ENCODE data around the gene LGALS7B. TPM values are rescaled to one million over a fixed set of nuclear protein-coding genes. Genes with fewer than 3 reads are reported as not detected.
A peak's percentile ranks its signal among the peaks of the same experiment; 100 is the strongest.

LGALS7B gene
- total RNA-seq, 1 donor from 2014 or later = not detected

- no peak for TF ChIP-seq CTCF (IDR thresholded peaks at IDR 0.05; ENCODE audit: partially characterized antibody, unreplicated experiment)
- no peak overlapping the region for H3K4me3 Mint-ChIP-seq (ENCODE audit: unreplicated experiment)
- H3K4me1 Mint-ChIP-seq (ENCODE audit: low read depth, unreplicated experiment) = no peaks in the 10 kb centered on the region
- H3K27ac Mint-ChIP-seq (ENCODE audit: unreplicated experiment) = no peak overlapping the region
- H3K9me3 Mint-ChIP-seq (ENCODE audit: unreplicated experiment) = peaks cover 7% of the 10 kb centered on the region
- peaks cover 8% of the 10 kb centered on the region for H3K27me3 Mint-ChIP-seq (ENCODE audit: unreplicated experiment)
- peaks cover 5% of the 10 kb centered on the region for H3K36me3 Mint-ChIP-seq (ENCODE audit: unreplicated experiment)
- DNase-seq = peak; percentile 12
Measured at GRCh38 chr19:38741670-38742069, 47.3 kb upstream of the LGALS7B start.

DNA sequence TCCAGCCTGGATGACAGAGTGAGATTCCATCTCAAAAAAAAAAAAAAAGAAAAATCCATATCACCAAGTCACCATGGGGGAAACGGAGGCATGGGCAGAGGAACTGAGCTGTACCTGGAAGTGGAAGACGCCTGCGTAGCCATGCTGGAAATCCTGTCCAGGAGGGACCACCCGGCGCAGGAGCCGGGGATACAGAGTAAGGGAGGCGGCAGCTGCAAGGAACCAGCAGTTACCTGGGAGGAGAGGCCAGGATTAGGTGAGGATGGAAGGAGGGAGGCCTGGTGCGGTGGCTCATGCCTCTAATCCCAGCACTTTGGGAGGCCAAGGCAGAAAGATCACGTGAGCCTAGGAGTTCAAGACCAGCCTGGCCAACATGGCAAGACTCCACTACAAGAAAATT is 46.7 kb upstream of the LGALS7B start:
- peaks cover 8% of the 10 kb centered on the region for H3K27me3 Mint-ChIP-seq (ENCODE audit: unreplicated experiment)
- H3K36me3 Mint-ChIP-seq (ENCODE audit: unreplicated experiment) = peaks cover 5% of the 10 kb centered on the region
- no peak for TF ChIP-seq CTCF (IDR thresholded peaks at IDR 0.05; ENCODE audit: partially characterized antibody, unreplicated experiment)
- peaks cover 7% of the 10 kb centered on the region for H3K9me3 Mint-ChIP-seq (ENCODE audit: unreplicated experiment)
- H3K4me1 Mint-ChIP-seq (ENCODE audit: low read depth, unreplicated experiment) = no peaks in the 10 kb centered on the region
- H3K4me3 Mint-ChIP-seq (ENCODE audit: unreplicated experiment) = no peak overlapping the region
- no peak overlapping the region for H3K27ac Mint-ChIP-seq (ENCODE audit: unreplicated experiment)
- DNase-seq = no peak

DNA sequence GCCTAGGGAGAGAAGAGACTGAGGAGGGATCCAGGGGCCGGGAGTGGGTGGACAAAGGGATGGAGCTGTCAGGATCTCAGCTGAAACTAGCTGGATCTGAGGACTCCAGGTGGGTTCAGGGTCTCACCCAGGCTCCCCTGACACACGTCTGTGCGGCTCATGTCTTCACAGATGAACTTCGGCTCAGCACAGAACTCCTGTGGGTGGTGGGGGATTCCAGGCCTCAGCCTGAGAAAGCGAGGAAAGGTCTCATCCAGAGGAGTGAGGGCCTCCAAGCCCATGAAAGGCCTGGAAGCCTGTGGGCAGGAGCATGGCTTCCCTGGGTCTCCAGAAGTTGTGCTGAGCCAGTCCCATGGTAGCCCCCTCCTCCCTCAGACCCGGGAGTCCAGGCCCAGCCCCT is 46.1 kb upstream of the LGALS7B start:
- H3K36me3 Mint-ChIP-seq (ENCODE audit: unreplicated experiment) = peaks cover 5% of the 10 kb centered on the region
- H3K4me3 Mint-ChIP-seq (ENCODE audit: unreplicated experiment) = no peak overlapping the region
- H3K27ac Mint-ChIP-seq (ENCODE audit: unreplicated experiment) = no peak overlapping the region
- no peaks in the 10 kb centered on the region for H3K4me1 Mint-ChIP-seq (ENCODE audit: low read depth, unreplicated experiment)
- H3K27me3 Mint-ChIP-seq (ENCODE audit: unreplicated experiment) = peaks cover 5% of the 10 kb centered on the region
- no peak for TF ChIP-seq CTCF (IDR thresholded peaks at IDR 0.05; ENCODE audit: partially characterized antibody, unreplicated experiment)
- peaks cover 5% of the 10 kb centered on the region for H3K9me3 Mint-ChIP-seq (ENCODE audit: unreplicated experiment)
- no peak for DNase-seq

DNA sequence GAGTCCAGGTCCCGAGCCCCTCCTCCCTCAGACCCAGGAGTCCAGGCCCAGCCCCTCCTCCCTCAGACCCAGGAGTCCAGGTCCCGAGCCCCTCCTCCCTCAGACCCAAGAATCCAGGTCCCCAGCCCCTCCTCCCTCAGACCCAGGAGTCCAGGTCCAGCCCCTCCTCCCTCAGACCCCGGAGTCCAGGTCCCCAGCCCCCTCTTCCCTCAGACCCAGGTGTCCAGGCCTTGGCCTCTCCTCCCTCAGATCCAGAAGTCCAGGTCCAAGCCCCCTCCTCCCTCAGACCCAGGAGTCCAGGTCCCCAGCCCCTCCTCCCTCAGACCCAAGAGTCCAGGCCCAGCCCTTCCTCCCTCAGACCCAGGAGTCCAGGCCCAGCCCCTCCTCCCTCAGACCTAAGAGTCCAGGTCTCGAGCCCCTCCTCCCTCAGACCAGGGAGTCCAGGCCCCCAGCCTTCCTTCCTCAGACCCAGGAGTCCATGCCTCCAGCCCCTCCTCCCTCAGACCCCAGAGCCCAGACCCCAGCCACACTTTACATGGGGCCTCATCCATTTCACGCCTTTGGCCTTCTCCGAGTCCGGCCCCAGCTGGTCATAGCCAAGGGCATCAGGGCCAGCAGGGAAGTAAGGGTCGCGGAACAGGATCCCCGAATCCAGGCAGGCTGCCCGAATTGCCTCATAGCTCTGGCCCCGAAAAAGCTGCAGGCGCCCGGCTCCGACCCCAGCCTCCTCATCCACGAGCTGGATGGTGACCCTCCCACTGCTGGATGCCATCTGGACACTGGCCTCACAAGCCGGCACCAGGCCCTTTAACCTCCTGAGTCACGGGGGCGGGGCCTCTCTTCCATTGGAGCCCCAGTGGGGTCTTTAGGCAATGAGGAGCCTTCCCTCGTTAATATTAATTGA is 45.4 kb upstream of the LGALS7B start:
- peaks cover 3% of the 10 kb centered on the region for H3K27me3 Mint-ChIP-seq (ENCODE audit: unreplicated experiment)
- H3K36me3 Mint-ChIP-seq (ENCODE audit: unreplicated experiment) = peaks cover 3% of the 10 kb centered on the region
- H3K4me1 Mint-ChIP-seq (ENCODE audit: low read depth, unreplicated experiment) = no peaks in the 10 kb centered on the region
- H3K4me3 Mint-ChIP-seq (ENCODE audit: unreplicated experiment) = no peak overlapping the region
- DNase-seq = no peak
- no peak for TF ChIP-seq CTCF (IDR thresholded peaks at IDR 0.05; ENCODE audit: partially characterized antibody, unreplicated experiment)
- H3K9me3 Mint-ChIP-seq (ENCODE audit: unreplicated experiment) = peaks cover 4% of the 10 kb centered on the region
- no peak overlapping the region for H3K27ac Mint-ChIP-seq (ENCODE audit: unreplicated experiment)

- no peak within 1 kb of the TSS for H3K27ac Mint-ChIP-seq (ENCODE audit: unreplicated experiment)
- no peak for DNase-seq
Measured at GRCh38 chr19:38744298-38744681, 44.7 kb upstream of the LGALS7B start, which contains the start of gene CAPN12. CAPN12 (minus strand) TSS chr19:38744474; CDS start chr19:38744165, 309 bp downstream.

More at GRCh38 chr19:38744298-38744681, 44.7 kb upstream of the LGALS7B start, which contains the start of gene CAPN12:
- TF ChIP-seq CTCF (IDR thresholded peaks at IDR 0.05; ENCODE audit: partially characterized antibody, unreplicated experiment) = no peak
- no peak within 1 kb of the TSS for H3K4me3 Mint-ChIP-seq (ENCODE audit: unreplicated experiment)
- H3K4me1 Mint-ChIP-seq (ENCODE audit: low read depth, unreplicated experiment) = no peaks in the 10 kb centered on the region
- H3K36me3 Mint-ChIP-seq (ENCODE audit: unreplicated experiment) = no peaks in the 10 kb centered on the region
- peaks cover 4% of the 10 kb centered on the region for H3K9me3 Mint-ChIP-seq (ENCODE audit: unreplicated experiment)
- peaks cover 2% of the 10 kb centered on the region for H3K27me3 Mint-ChIP-seq (ENCODE audit: unreplicated experiment)

Measured in glutamatergic neuron (in vitro differentiated cells).